Esophagus squamous epithelium (tissue), 4 donors: ENCODE measurements around the gene PTPRZ1.

ENCODE experiments used
- CTCF ChIP-seq, 6 experiments: fragments of 450-650 bp in 4 of 6; fragments of 200-600 bp in 2 of 6; sonication (generic) in 2 of 6; IDR thresholded peaks; one replicate each; pipeline ENCODE4 v1.5.1; 2016 to 2019; ENCODE audit warnings: antibody characterized with exemption in 6 of 6, mild to moderate bottlenecking in 4 of 6, moderate library complexity in 4 of 6
- POLR2A ChIP-seq, 4 donors: fragments of 450-650 bp; IDR thresholded peaks; one replicate each; pipeline ENCODE4 v1.6.1; 2017; ENCODE audit warnings: antibody characterized with exemption in 4 of 4, mild to moderate bottlenecking in 4 of 4, moderate library complexity in 3 of 4

- no peak for TF ChIP-seq CTCF (IDR thresholded peaks at IDR 0.05)
- no peak for TF ChIP-seq POLR2A (IDR thresholded peaks at IDR 0.05)
These were observed 59.8 kb downstream of the PTPRZ1 start for GRCh38 chr7:121932768-121933167.
